ENCODE results near the gene PTPN3. TPM values are rescaled to one million over a fixed set of nuclear protein-coding genes. Genes with fewer than 3 reads are reported as not detected.
A peak's percentile ranks its signal among the peaks of the same experiment; 100 is the strongest.

Gene PTPN3
- polyA plus RNA-seq, 1 donor (not counting 4 experiments of a cell fraction or from before 2014, with no cell fraction given) = 19.9 TPM

DNA sequence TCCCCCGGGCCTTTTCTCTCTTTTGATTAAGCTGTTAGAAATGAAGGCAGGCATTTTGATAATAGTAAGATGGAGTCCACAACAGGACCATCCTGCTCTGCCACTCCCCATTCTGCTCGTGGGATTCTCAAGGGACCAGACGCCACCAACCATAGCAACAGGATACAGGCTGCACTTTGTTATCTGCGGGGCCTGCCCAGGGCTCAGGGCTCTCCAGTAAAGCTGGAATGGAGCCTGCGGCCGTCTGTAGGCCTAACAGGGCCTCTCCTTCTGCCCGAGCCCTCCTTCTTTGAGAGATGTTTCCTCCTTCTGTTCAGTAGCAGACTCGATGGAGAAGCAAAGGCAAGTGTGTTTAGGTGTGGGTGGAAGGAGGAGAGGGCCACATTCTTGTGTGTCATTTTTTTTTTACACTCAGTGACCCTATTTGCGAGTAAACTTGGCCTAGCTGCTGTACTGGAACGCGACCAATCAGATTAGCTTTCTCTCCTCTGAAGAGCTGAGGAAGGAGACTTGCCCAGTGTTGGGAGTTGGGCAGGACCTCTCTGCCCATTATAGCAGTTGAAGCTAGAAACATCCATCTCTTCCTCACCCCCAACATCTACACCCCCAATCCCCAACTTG lies 168.4 kb downstream of the PTPN3 start:
- Histone ChIP-seq H3K4me1 (ENCODE audit: control insufficient read depth, extremely low read depth, insufficient read depth, low read length) (peaks cover 34% of the 10 kb centered on the region), H3K9me1 (ENCODE audit: control insufficient read depth, extremely low read depth, insufficient read depth, low read length) (no peaks in the 10 kb centered on the region), H2AFZ (ENCODE audit: control insufficient read depth, low read length) (peak overlapping the region; percentile 86), H3K4me3 (ENCODE audit: control insufficient read depth in 2 of 3, extremely low read depth in 1 of 3, insufficient read depth in 2 of 3, low read depth in 1 of 3, low read length in 3 of 3) (peak overlapping the region in 2 of 3 experiments; percentile 22 to 25), H3K79me2 (ENCODE audit: control insufficient read depth, insufficient read depth, low read length) (no peaks in the 10 kb centered on the region), H3K9ac (ENCODE audit: control insufficient read depth, extremely low read depth, insufficient read depth, low read length) (peak overlapping the region; percentile 76), H3K36me3 (ENCODE audit: control insufficient read depth in 2 of 2, extremely low read depth in 1 of 2, insufficient read depth in 2 of 2, low read length in 2 of 2) (no peaks in the 10 kb centered on the region), H3K4me2 (ENCODE audit: control insufficient read depth, extremely low read depth, insufficient read depth, low read depth, low read length) (peak overlapping the region; percentile 91), H3K27me3 (ENCODE audit: control insufficient read depth, extremely low read depth, insufficient read depth, low read length) (no peaks in the 10 kb centered on the region), H3K27ac (ENCODE audit: control insufficient read depth, insufficient read depth, low read length) (peak overlapping the region; percentile 87), H4K20me1 (ENCODE audit: control insufficient read depth, extremely low read depth, insufficient read depth, low read length) (no peaks in the 10 kb centered on the region), H3K9me3 (ENCODE audit: control insufficient read depth, low read depth, low read length) (no peaks in the 10 kb centered on the region)
- DNase-seq (ENCODE audit: low read depth, low spot score) (no peak), FAIRE-seq (peak; percentile 48)
- dilution Hi-C loops (cut with MboI; ENCODE audit: extremely low pct_ligation_motif_present, low sequenced_read_pairs) = no loop called here
- TF ChIP-seq, protein P1, sequence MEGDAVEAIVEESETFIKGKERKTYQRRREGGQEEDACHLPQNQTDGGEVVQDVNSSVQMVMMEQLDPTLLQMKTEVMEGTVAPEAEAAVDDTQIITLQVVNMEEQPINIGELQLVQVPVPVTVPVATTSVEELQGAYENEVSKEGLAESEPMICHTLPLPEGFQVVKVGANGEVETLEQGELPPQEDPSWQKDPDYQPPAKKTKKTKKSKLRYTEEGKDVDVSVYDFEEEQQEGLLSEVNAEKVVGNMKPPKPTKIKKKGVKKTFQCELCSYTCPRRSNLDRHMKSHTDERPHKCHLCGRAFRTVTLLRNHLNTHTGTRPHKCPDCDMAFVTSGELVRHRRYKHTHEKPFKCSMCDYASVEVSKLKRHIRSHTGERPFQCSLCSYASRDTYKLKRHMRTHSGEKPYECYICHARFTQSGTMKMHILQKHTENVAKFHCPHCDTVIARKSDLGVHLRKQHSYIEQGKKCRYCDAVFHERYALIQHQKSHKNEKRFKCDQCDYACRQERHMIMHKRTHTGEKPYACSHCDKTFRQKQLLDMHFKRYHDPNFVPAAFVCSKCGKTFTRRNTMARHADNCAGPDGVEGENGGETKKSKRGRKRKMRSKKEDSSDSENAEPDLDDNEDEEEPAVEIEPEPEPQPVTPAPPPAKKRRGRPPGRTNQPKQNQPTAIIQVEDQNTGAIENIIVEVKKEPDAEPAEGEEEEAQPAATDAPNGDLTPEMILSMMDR (optimal IDR thresholded peaks at IDR 0.05 in 1 of 3, IDR thresholded peaks at IDR 0.05 in 1 of 3, conservative IDR thresholded peaks at IDR 0.05 in 1 of 3; ENCODE audit: extremely low read depth in 1 of 3, insufficient read depth in 2 of 3, low read length in 3 of 3) = no peak
- no peak for TF ChIP-seq EZH2 (IDR thresholded peaks at IDR 0.05; ENCODE audit: low read length)

DNA sequence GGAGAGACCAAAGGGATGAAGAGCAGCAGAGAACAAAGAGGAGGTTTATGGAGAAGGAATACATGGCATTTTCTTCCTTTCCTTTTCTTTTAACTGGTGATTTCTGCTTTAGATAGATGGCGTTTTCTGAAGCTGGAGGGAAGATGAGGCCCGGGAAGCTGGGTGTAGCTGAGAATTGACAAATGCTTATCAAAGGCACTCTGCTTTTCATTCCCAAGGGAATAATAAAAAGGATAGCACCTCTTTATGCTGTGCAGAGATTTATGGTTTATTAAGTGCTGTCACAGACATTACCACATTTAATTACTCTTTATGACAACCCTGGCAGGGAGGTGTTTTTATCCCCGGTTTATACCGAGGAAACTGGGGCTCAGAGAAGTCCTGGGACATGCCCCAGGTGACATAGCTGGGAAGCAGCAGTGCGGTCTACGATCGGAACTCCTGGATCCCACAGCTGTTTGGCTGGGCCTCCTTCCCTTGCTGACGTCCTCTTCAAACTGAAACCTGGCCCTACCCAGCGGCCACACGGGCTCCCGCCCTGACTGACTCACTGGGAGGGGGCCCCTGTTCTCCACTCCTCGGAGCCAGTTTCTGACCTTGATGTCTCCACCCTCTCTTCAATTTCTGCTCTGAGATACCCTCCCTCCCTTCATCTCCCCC lies 169.0 kb downstream of the PTPN3 start:
- Histone ChIP-seq H3K4me2 (ENCODE audit: control insufficient read depth, extremely low read depth, insufficient read depth, low read depth, low read length) (peak overlapping the region; percentile 91), H2AFZ (ENCODE audit: control insufficient read depth, low read length) (peak overlapping the region; percentile 86)

More for the DNA sequence above, 169.0 kb downstream of the PTPN3 start:
- TF ChIP-seq, protein P1 (optimal IDR thresholded peaks at IDR 0.05 in 1 of 3, IDR thresholded peaks at IDR 0.05 in 1 of 3, conservative IDR thresholded peaks at IDR 0.05 in 1 of 3; ENCODE audit: extremely low read depth in 1 of 3, insufficient read depth in 2 of 3, low read length in 3 of 3) = no peak
- no peak for TF ChIP-seq EZH2 (IDR thresholded peaks at IDR 0.05; ENCODE audit: low read length)
- Histone ChIP-seq H3K4me3 (ENCODE audit: control insufficient read depth in 2 of 3, extremely low read depth in 1 of 3, insufficient read depth in 2 of 3, low read depth in 1 of 3, low read length in 3 of 3) (peak overlapping the region in 2 of 3 experiments; percentile 22 to 52), H3K9me1 (ENCODE audit: control insufficient read depth, extremely low read depth, insufficient read depth, low read length) (no peaks in the 10 kb centered on the region), H3K9ac (ENCODE audit: control insufficient read depth, extremely low read depth, insufficient read depth, low read length) (peak overlapping the region; percentile 76), H3K27ac (ENCODE audit: control insufficient read depth, insufficient read depth, low read length) (peak overlapping the region; percentile 90), H3K27me3 (ENCODE audit: control insufficient read depth, extremely low read depth, insufficient read depth, low read length) (no peaks in the 10 kb centered on the region), H3K36me3 (ENCODE audit: control insufficient read depth in 2 of 2, extremely low read depth in 1 of 2, insufficient read depth in 2 of 2, low read length in 2 of 2) (no peaks in the 10 kb centered on the region), H3K9me3 (ENCODE audit: control insufficient read depth, low read depth, low read length) (no peaks in the 10 kb centered on the region), H4K20me1 (ENCODE audit: control insufficient read depth, extremely low read depth, insufficient read depth, low read length) (no peaks in the 10 kb centered on the region), H3K4me1 (ENCODE audit: control insufficient read depth, extremely low read depth, insufficient read depth, low read length) (peaks cover 34% of the 10 kb centered on the region), H3K79me2 (ENCODE audit: control insufficient read depth, insufficient read depth, low read length) (no peaks in the 10 kb centered on the region)
- dilution Hi-C loops (cut with MboI; ENCODE audit: extremely low pct_ligation_motif_present, low sequenced_read_pairs) = no loop called here
- DNase-seq (ENCODE audit: low read depth, low spot score) (no peak), FAIRE-seq (peak; percentile 76)

Small RNAs within 50 kb of the gene (small RNA-seq; reads per million reads assigned to genes)
- 0 to 0.25 (median 0) reads per million in 3 experiments for gene MIR3927 (ENCODE audit: insufficient read length in 3 of 3, low read depth in 3 of 3, low replicate concordance in 1 of 3)

Other genes with a start within 250 kb of the PTPN3 start
- 7.3 to 13.7 TPM (median 12.8 TPM) in 3 replicates for gene EPB41L4B, start 177.2 kb downstream of the PTPN3 start, polyA plus RNA-seq